CD4-positive, alpha-beta T cell treated with Interleukin-10 for 1 hour (primary cell): ENCODE results near the gene PROZ.
A peak's percentile ranks its signal among the peaks of the same experiment; 100 is the strongest.

Experiments
- DNase-seq: peaks from one replicate; pipeline ENCODE4 v3.0.0-alpha.2; 2020

The PROZ gene

DNA sequence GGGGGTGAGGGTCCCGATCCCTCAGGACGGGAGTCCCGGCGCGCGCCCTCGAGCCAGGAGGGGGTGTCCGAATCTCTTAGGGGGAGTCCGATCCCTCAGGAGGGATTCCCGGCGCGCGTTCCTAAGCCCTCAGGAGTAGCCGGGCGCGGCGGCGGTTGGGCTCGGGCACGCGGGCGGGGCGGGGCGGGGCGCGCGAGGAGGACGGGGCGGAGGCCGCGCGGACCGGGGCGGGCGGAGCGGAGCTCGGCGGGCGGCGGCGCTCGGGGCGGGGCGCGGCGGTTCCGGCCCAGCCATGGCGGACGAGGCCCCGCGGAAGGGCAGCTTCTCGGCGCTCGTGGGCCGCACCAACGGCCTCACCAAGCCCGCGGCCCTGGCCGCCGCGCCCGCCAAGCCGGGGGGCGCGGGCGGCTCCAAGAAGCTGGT is 50.9 kb downstream of the PROZ start, which contains the start of gene CUL4A:
Gene CUL4A, plus strand, starts transcription at position 278 of the 423 bp plus-strand sequence. Its CDS starts 15 bp downstream, at position 293.
- DNase-seq = peak; percentile 78

DNA sequence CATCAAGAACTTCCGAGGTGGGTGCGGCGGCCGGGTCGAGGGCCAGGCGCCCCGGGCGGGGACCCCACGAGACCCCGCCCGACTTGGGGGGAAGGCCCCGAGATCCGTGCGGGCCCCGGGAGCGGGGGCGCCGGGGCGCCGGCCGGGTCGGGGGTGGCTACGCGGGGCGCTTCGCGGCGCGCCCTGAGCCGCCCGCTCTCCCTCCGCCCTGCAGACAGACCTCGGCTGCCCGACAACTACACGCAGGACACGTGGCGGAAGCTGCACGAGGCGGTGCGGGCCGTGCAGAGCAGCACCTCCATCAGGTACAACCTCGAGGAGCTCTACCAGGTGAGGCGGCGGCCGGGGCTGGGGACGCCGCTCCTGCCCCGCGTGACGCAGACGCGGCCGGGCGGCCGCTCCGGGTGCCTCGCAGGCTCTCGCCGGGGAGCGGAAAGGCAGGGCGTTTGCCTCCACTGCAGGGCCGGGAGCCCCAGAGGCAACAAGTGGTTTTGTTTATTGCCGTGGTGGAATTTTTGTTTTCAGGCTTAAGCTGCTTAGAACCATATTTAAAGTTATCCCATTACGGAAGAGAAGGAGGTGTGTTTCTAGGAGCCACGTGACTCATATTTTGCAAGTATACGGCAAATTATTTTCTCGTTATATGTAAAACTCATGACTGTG is 51.4 kb downstream of the PROZ start:
- DNase-seq = peak; percentile 81

DNA sequence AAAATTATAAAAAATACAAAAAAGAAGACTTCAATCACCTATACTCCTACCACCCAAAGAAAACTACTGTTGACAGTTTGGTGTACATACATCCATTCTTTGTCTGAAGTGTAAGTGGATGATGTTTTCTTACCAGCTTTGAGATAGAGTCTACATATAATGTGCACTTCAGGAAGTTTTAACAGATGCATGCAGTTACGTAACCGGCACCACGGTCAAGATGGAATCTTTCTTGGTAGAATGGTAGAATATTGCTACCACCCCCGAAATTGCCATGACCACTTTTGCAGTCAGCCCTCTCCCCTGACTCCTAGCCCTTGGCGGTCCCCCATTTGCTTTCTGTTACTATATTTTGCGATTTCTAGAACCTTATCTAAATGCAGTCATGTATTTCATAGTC is 52.4 kb downstream of the PROZ start:
- DNase-seq = no peak

DNA sequence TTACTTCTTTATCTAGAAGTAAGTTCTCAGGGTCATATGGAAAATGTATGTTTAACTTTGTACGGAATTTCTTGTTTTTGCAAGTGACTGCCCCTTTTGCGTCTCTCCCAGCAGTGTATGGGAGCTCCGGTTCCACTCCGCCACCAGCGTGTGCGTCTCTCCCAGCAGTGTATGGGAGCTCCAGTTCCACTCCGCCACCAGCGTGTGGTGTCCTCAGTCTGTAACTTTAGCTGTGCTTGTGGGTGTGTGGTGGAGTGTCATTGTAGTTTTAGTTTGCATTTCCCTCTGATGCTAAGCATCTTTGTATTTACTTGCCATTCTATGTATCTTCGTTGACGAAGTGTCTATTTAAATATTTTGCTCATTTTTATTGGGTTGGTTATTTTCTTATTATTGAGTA is 53.3 kb downstream of the PROZ start:
- no peak for DNase-seq

DNA sequence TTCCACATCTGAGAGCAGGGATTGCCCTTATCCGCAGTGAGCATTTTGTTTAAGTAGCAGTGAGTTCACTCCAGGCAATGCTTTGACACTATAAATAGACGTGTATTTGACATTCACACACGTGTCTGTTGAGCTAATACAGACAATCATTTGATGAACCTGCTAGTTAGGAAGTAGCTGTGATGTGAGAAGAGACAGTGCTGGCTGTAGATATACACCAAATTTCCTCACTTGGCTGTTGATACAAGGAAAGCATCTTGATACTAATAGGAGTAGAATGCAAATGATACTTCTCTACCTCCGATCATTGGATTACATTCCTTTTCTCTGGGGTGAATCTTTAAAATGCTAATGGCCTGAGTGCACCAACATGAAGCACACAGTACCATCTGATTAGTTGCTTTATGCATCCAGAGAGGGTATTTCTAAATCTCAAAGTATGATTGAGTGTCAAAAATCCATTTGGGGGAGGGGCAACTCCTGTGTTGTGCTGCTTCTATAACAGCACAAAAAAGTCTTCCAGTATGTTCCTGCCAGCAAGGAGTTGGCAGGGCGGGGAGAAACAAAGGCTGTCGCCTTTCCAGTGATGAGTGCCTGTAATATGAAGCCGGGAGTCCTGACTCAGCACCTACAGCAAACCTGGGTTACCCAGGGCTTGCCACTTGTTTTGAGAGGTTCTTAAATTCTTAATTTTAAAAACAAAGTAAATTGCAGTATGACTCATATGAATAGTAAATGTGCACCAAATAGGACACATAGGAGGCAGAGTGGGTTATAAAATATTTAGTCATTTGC is 58.0 kb downstream of the PROZ start:
- DNase-seq = no peak

DNA sequence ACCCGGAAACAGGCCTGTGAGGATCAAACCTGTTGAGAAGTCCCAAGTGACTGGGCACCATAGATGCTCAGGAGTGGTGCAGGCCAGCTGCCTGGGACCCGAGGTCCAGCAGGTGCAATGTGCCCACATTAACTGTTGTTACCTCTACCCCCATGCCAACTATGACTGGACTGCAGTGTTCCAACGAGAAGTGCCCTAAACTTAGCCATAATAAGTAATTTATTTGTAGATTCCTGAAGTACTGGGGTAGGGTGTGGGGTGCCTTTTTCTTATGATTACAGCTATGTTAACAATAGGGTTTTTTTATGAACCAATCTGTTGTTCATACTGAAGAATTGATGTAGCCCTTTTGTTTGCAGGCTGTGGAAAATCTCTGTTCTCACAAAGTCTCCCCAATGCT is 60.1 kb downstream of the PROZ start:
- no peak for DNase-seq

DNA sequence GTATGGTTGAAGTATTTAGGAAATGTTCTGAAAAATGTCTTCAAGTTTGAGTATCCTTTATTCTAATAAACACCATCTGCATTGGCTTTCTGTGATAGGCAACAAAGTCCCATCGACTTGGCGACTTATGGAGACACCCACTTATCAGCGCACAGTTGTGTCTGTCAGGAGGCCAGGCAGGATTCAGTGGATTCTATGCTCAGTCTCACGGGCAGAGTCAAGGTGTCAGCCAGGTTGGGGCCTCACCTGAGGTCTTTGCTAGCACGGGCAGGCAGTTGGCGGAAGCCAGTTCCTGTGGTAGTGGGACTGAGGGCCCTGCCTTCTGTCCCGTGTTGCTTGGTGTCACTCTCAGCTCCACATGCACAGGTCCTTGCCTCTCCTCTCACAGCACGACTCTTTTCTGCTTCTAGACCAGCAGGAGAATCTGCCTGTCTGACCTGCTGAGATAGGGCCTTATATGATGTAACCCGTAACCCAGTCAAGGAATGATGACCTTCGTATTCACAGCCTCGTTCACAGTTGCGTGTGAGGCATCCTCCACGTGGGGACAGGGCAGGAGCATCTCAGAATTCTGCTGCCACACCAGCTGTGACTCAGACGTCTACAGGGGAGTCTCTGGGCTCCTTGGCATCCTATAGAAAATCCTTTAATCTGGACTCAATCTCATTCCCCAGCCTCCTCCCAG is 61.0 kb downstream of the PROZ start:
- DNase-seq = no peak

DNA sequence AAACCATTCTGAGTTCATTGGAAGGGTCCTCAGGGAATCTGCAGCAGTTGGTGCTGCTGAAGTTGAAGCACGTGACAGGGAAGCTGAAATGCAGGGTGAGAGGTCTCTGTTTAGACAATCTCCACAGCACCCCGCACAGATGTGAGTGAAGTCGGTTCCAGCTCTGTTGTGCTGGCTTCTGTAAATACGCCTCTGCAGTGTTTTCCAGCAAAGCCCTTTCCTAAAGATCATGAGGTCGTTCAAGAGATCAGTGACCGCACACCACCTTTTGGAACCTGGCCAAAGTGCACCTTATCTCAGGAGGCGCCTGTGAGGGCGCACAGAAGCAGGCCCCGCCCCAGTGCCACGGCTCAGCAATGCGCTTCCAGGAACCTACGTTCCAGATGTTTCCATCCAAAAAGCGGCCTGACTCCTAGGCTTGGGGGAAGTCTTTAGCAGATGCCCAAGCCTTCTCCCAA is 61.7 kb downstream of the PROZ start:
- DNase-seq = no peak

DNA sequence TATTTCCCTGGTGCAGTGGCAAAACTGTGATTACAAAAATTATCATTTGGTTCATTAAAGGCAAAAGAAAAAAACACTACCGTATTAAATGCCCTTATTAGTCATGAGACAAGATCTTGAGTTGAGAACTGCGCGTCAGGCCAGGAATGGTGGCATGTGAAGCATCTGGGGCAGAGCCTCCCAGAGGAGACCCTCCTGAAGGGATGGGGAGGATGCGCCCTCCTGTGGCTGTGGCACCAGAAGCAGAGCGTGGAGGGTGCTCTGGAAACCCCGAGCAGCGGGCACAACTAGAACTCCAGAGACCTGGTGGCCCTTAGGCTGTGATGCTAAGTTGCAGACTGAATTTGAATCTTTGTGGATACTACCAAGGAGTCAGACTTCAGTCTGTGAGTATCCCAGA is 62.4 kb downstream of the PROZ start:
- DNase-seq = no peak
